Measurements from ENCODE around the gene PNMA6E. TPM values are rescaled to one million over a fixed set of nuclear protein-coding genes. Genes with fewer than 3 reads are reported as not detected.

Gene PNMA6E
- polyA plus RNA-seq, 3 donors, result not detected

DNA sequence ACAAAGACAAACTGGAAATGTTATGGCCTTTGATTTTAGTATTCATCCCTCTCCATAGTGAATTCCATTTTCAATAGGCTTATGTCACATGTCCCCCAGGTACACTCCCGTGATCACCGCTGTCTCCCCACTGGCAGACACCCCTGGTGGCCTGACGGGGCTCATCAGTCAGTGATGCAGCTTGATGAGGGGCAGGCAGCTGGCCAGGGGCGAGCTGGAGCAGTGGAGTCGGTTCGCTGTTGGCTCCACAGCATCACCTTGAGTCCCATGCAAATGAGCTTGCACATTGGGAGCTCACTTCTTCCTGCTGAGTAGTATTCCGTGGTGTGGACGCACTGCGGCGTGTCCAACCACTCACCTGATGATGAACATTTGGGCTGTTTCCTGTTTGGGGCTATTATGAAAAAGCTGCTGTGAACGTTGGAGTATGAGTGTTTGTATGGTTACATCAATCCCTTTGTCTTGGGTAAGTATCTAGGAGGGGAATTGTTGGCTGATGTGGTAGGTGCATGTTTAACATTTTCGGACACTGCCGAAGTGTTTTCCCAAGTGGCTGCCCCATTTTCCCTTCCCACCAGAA, 39.5 kb upstream of the PNMA6E start:
- DNase-seq (ENCODE audit: extremely low read depth in 1 of 11, low read depth in 9 of 11, low spot score in 4 of 11), result no peak

DNA sequence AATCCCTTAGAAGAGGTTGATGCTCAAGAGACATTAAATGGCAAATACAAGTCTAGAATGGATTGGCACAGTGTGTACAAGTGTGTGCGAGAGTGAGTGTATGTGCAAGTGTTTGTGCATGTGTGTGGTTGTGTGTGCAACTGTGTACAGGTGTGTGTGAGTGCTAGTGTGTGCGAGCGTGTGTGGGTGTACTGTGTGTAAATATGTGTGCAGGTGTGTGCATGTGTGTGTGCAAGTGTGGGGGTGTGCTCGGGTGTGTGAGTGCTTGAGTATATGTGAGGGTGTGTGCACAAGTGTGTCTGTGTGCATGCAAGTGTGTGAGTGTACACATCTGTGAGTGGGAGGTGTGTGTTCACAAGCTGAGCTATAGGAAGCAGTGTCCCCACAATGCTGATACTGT, 38.8 kb upstream of the PNMA6E start:
- no peak for DNase-seq (ENCODE audit: extremely low read depth in 1 of 11, low read depth in 9 of 11, low spot score in 4 of 11)

DNA sequence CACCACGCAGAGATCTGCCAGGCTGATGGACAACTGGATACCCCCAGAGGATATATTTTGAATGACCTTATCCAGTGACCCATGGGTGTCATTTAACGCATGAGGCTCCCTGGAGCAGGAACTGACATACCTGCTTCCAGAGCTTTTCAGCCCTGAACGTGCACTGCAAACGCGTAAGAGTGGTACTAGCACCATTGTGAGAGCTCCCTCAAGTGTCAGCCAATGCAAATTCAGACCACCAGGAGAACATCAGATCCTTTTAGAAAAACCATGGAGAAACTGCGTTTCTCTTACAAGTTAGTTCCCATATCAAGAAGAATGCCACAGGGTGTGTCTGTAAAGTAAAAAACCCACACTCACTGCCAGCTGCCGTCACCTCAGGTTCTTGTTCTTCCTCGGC, 37.4 kb upstream of the PNMA6E start:
- DNase-seq (ENCODE audit: extremely low read depth in 1 of 11, low read depth in 9 of 11, low spot score in 4 of 11), result peak in 3 of 11 donors; percentile 6 to 24 (median 22)

DNA sequence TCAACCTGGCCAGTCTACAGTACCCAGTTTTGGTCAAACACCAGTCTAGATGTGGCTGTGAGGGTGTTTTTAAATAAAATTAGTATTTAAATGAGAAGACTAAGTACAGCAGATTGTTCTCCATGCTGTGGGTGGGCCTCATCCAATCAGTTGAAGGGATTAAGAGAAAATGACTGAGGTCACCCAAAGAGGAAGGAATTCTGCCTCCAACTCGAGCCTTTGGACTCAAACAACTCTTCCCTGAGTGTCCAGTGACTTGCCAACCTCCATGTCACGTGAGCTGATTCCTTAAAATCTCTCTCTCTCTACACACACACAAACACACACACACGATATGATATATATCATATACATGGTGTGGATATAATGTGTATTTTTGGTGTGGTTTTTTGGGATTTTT, 34.7 kb upstream of the PNMA6E start:
- no peak for DNase-seq (ENCODE audit: extremely low read depth in 1 of 11, low read depth in 9 of 11, low spot score in 4 of 11)

DNA sequence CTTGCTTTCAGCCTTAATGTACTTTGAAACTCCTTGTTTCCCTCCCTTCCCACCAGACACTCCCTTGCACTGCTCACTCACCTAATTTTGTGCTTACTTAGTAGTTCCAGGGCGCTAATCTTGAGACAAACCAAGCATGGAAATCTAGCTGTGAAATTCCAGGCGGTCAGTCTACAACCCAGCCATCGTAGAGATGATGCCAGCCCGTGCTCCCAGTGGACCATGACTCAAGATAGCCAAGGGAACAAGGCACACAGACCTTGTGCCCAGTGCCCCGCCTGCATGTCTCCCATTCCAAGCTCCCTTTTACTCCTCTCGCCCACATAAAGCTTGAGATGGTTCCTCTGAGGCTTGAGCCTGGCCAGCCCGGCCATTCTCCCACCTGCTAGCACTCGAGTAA, 33.7 kb upstream of the PNMA6E start:
- no peak for DNase-seq (ENCODE audit: extremely low read depth in 1 of 11, low read depth in 9 of 11, low spot score in 4 of 11)

DNA sequence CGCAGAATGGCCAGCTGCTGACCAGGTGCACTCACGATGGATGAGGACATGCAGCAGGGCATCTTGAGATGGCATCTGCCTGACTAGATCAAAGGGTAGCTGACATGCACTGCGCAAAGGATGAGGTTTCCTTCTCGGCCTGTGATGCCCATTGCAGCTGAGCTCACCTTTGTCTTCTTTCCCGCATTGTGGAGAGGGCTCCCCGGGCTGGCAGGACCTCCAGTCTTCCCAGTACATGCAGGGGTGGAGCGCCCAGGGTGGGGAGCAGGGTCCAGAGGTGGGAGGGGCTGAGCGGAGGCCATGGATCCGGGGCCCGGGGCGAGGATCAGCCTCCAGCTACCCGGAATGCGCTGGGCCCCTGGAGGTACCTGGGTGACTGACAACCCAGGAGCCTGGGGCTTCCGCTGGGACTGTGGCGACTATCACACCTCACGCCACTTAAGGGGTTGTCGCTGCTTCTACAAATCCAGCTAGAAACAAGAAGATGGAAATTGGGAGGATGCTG, 32.7 kb upstream of the PNMA6E start:
- no peak for DNase-seq (ENCODE audit: extremely low read depth in 1 of 11, low read depth in 9 of 11, low spot score in 4 of 11)

DNA sequence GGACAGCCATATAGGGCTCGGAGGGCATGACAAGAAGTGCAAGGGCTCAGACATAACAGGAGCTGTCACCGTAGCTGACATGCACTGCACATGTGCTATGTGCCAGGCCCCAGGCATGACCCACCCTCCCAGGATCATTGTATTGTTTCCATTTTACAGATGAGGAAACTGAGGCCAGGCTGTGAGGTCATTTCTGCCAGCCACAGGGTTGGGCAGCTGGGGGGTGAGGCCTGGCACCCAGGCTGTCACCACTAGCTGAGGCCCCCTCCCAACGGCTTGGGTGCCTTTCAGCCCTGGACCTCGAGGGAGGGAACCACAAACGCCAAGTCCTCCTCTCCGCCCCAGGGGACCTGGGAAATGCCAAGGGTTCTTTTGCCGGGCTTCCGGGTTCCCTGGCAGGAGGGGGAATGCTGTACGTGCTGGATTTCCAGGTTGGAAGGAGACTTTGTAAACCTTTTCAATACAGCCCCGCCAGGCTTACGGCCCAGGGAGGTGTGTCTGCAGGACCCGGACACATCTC, 32.1 kb upstream of the PNMA6E start:
- no peak for DNase-seq (ENCODE audit: extremely low read depth in 1 of 11, low read depth in 9 of 11, low spot score in 4 of 11)

DNA sequence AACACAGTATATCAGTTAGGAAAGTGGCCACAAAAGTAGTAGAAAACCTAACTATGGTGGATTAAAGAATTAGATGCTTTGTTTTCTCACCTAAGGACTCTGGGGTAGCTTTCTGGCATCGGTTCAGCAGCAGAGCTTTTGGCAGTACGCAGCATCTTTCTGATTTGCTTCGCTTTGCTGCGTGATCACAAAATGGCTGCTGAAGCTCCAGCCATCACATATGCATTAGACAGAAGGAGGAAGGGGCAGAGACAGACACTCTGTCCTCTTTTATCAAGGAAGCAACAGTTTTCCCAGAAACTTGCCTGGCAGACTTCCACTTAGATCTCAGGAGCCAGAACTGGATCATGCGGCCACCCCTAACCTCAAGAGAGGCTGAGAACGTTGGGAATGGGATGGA, 29.6 kb upstream of the PNMA6E start:
- no peak for DNase-seq (ENCODE audit: extremely low read depth in 1 of 11, low read depth in 9 of 11, low spot score in 4 of 11)

DNA sequence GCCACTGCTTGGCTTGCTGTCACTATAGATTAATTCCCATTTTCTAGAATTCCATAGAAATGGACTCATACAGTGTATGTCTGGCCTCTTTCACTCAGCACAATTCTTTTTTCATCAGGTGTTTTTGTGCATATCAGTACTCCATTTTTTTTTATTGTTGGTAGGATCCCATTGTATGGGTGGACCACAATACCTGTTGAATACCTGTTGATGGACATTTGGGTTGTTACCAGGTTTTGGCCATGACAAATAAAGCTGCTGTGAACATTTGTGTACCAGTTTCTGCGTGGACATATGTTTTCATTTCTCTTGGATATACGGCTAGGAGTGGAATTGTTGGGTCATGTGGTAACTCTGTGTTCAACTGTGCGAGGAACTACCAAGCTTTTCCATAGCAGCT, 25.1 kb upstream of the PNMA6E start:
- no peak for DNase-seq (ENCODE audit: extremely low read depth in 1 of 11, low read depth in 9 of 11, low spot score in 4 of 11)

DNA sequence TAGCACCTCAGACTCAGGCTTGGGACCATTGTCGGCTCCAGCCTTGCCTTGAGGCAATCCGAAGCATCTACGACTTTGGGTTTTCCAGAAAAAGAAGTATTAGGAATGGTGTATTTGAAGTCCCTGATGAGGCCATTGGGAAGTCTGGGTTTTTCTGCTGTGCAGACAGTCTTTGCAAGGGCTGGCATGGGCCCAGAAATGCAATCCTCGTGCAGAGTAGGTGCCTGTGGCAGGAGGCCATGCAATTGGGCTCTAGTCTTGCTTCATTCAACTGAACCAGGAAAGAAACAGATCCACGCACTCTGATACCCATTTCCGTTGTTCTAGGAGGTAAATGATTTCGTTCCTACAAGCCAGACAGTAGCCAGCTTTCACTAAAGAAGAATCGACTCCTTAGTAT, 22.5 kb upstream of the PNMA6E start:
- DNase-seq (ENCODE audit: extremely low read depth in 1 of 11, low read depth in 9 of 11, low spot score in 4 of 11), result no peak

DNA sequence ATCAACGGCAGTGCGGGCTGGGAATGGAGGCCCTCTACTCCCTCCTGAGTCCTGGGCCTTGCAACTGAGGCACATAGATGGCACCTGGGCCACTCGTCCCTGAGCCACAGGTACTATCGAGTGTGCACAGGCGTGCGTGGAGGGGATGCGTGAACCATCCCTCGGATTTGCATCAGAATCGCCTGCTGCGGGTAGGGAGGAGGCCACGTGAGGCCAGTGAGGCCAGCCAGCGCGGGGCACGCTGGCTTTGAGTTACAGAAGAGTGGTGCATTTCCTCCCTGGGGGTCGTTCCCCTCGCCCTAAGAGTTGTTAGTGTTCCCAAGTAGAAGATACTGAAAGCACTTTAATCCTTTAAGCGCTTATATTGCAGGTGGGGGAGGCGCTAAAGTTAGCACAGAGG, 20.7 kb upstream of the PNMA6E start:
- no peak for DNase-seq (ENCODE audit: extremely low read depth in 1 of 11, low read depth in 9 of 11, low spot score in 4 of 11)

DNA sequence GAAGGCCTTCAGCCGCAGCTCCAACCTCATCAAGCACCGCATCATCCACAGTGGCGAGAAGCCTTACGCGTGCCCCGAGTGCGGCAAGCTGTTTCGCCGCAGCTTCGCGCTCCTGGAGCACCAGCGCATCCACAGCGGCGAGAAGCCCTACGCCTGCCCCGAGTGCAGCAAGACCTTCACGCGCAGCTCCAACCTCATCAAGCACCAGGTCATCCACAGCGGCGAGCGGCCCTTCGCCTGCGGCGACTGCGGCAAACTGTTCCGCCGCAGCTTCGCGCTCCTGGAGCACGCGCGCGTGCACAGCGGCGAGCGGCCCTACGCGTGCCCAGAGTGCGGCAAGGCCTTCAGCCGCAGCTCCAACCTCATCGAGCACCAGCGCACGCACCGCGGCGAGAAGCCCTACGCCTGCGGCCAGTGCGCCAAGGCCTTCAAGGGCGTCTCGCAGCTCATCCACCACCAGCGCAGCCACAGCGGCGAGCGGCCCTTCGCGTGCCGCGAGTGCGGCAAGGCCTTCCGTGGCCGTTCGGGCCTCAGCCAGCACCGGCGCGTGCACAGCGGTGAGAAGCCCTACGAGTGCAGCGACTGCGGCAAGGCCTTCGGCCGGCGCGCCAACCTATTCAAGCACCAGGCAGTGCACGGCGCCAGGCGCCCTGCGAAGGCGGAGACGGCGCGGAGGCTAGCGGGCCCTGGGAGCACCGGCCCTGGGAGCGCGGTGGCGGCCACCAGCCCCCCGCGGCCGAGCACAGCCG, 19.9 kb upstream of the PNMA6E start:
- DNase-seq (ENCODE audit: extremely low read depth in 1 of 11, low read depth in 9 of 11, low spot score in 4 of 11), result no peak

DNA sequence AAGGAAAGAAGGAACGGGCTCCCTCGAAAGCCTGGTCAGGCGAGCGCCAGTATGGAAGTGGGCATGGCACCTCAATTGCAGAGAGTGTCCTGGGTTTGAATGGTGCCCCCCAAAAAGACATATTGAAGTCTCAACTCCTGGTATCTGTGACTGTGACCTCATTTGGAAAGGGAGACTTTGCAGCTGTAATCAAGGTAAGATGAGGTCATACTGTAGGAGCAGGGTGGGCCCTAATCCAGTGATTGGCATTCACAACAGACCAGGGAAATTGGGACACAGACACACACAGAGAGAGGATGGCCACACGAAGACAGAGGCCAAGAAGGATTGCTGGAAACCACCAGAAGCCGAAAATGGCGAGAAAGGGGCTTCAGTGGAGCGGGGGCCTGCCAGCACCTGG, 16.5 kb upstream of the PNMA6E start:
- DNase-seq (ENCODE audit: extremely low read depth in 1 of 11, low read depth in 9 of 11, low spot score in 4 of 11), result no peak

DNA sequence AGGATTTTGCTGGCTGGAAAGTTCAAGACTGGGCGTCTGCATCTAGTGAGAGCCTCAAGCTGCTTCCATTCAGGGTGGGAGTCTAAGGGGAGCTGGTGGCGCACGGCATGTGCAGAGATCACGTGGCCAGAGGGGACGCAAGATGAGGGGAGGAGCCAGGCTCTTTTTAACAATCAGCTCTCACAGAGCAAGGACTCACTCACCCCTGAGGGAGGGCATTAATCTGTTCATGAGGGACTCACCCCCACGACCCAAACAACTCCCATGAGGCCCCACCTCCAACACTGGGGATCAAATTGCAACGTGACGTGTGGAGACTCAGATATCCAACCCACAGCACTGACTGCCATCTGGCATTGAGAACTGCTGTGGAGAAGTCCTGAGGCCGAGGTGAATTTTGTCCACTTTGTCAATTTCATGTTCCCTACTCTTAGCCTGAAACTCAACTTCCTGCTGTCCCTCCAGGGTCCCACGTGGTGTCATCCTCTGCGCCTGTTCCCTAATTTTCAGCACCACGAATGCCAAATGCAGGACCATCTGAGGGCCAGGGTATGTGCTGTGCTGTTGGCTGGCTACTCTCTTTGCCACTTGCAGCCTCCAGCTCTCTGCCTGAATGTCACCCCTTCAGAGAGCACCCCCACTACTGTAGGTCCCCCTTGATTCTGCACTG, 15.8 kb upstream of the PNMA6E start:
- DNase-seq (ENCODE audit: extremely low read depth in 1 of 11, low read depth in 9 of 11, low spot score in 4 of 11), result no peak

DNA sequence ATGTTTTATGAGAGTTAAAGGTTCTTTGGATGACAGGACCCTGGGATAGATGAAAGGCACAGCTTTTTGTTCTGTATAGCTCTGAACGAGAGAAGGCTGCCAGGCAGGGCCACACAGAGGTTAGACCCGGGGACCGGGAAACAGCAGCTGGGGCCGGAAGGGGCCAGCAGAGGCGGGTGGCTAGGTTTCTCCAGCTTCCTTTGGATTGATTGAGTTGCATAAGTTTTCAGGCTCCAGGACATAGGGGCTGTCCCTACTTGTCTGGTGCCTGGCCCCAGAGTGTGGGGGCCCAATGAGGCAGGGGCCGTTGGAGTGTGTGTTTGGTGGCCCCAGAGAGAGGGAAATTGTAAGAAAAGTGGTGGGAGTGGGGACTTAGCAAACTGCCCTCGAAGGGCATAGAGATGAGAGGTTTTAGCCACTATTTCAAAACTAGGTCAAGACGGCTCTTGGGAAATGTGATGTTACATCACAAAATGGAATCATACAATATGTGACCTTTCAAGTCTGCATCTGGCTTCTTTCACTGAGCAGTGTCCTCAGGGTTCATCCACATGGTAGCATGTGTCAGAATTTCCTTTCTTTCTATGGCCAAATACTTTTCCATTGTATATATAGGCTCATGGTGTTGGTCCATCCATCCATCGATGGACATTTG, 13.8 kb upstream of the PNMA6E start:
- DNase-seq (ENCODE audit: extremely low read depth in 1 of 11, low read depth in 9 of 11, low spot score in 4 of 11), result no peak

DNA sequence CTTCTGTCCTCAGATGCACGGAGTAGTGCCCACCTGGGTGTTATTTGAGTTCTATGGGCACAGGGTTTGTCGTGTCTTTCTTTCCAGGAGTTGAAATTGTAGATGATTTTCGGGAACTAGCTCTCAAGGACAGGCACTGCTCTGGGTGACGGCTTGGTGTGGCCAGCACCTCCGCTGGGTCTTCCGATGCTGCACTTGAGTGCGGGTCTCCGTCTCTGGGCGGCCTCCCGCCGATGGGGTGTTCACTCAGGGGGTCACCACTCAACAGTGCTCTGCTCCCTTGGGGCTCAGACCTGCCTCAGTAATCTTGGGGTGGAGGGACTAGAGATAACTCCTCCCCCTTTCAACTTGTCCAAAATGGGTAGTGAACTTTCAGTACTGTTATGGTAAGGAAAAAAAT, 12.6 kb upstream of the PNMA6E start:
- DNase-seq (ENCODE audit: extremely low read depth in 1 of 11, low read depth in 9 of 11, low spot score in 4 of 11), result no peak

DNA sequence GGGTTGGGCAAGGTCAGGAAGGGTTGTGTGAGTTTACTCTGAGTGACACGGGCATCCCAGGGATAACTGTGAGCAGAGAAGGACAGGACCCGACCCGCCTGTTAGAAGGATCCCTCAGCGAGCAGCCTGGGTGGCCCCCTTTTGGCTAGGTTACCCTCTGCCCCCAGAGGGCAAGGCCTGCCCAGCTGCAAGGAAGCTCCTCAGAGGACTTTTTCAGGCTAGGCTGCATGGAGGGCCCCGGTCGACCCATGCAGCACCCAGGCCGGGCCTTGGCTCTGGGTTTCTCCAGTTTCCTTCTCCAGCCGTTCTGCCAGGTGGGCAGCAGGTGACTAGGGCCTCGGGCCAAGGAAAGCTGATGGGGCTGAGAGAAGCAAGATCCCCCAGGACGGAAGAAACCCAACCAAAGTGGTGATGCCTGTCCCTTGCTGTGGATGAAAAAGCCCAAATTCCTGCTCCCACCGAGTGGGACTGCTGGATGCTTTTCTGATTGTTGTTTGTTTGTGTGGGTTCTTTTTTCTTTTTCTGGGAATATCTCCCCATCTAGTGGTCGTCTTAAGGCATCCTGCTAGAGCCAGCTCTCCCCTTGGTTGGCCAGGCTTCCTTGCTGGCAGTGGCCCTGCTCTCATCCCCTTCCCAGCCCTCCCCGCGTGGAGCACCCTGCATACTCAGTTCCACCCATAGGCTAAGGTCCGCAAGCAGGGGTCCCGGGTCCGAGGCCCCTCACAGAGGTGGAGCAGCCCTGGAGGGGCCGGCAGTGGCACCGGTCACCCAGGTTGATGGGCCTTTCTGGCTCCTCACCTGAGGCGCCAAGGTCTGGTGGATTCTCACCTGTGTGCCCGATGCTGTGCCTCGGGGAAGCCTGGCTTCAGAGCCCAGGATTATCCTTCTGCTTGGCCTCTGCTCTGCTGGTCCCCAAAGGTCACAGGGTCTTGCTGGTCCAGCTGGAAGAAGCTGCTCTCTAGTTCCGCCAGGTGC, 11.9 kb upstream of the PNMA6E start:
- DNase-seq (ENCODE audit: extremely low read depth in 1 of 11, low read depth in 9 of 11, low spot score in 4 of 11), result no peak

DNA sequence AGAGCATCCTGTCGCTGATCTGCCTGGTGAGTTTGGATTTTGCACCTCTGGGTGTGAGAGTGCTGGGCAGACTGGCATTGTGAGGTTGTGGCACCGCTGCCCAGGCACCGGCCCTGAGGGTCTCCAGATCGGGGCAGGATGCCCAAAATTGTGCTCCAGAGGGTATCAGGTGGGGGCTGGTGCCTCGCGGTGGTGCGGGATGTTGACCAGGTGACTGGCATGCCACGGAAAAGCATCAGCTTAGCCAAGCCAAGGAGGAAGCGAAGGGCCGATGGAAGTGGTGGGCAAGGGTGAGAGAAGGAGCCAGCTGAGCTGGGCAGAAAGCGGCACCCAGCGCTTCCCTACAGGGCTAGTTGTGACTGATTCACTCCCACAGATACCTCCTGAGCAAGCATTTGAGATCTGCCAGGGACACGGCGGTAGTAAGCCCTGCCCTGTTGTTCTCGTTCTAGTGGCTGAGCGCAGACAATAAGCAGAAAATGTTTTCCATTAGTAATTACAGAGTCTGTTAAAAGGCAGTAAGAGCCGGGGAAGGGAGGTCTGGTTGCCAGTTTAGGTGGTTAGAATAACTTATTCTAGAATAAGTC, 10.9 kb upstream of the PNMA6E start:
- no peak for DNase-seq (ENCODE audit: extremely low read depth in 1 of 11, low read depth in 9 of 11, low spot score in 4 of 11)
